HepG2 (cell line): ENCODE results near the gene SYT7. TPM values are rescaled to one million over a fixed set of nuclear protein-coding genes. Genes with fewer than 3 reads are reported as not detected.
A peak's percentile ranks its signal among the peaks of the same experiment; 100 is the strongest.

Experiments
- HMG20B ChIP-seq: conservative IDR thresholded peaks from 2 replicates; pipeline ENCODE4 v1.6.1; 2016; ENCODE audit warnings: missing genetic modification reagents, missing compliant biosample characterization
- KDM1A ChIP-seq: IDR thresholded peaks from 2 replicates; pipeline ENCODE4 v1.6.1; 2016; ENCODE audit warnings: missing compliant biosample characterization
- MED1 ChIP-seq: sonication (generic); formaldehyde crosslinking; IDR thresholded peaks from 2 replicates; pipeline ENCODE4 v1.4.0; 2020; ENCODE audit warnings: missing genetic modification reagents
- PAWR ChIP-seq: sonication (generic); formaldehyde crosslinking; IDR thresholded peaks from 2 replicates; pipeline ENCODE4 v1.4.0; 2020; ENCODE audit warnings: missing genetic modification reagents, mild to moderate bottlenecking, borderline replicate concordance
- STAT5B ChIP-seq: sonication (generic); formaldehyde crosslinking; IDR thresholded peaks from 2 replicates; pipeline ENCODE4 v1.4.0; 2020; ENCODE audit warnings: missing genetic modification reagents
- TBX3 ChIP-seq: fragments of 450-650 bp; IDR thresholded peaks from 2 replicates; pipeline ENCODE4 v1.6.1; 2017; ENCODE audit warnings: antibody characterized with exemption, mild to moderate bottlenecking, inconsistent platforms, borderline replicate concordance
- ZBTB4 ChIP-seq: sonication (generic); formaldehyde crosslinking; IDR thresholded peaks from 2 replicates; pipeline ENCODE4 v1.4.0; 2020; ENCODE audit warnings: missing genetic modification reagents, mild to moderate bottlenecking, borderline replicate concordance
- ZBTB40 ChIP-seq, 2 experiments: fragments of 450-650 bp in 1 of 2; sonication (generic) in 1 of 2; formaldehyde crosslinking in 1 of 2; IDR thresholded peaks; 2 replicates each; pipeline versions ENCODE4 v1.6.1 to v1.8.0; 2016 to 2022; ENCODE audit warnings: antibody characterized with exemption in 1 of 2, mild to moderate bottlenecking in 1 of 2, missing genetic modification reagents in 1 of 2
- ZBTB44 ChIP-seq: sonication (generic); formaldehyde crosslinking; IDR thresholded peaks from 2 replicates; pipeline ENCODE4 v1.4.0; 2020; ENCODE audit warnings: missing genetic modification reagents
- ZNF777 ChIP-seq: sonication (generic); formaldehyde crosslinking; IDR thresholded peaks from 2 replicates; pipeline ENCODE4 v1.4.0; 2020; ENCODE audit warnings: missing genetic modification reagents
- ZSCAN20 ChIP-seq: sonication (generic); formaldehyde crosslinking; IDR thresholded peaks from 2 replicates; pipeline ENCODE4 v1.4.0; 2020; ENCODE audit warnings: missing genetic modification reagents, mild to moderate bottlenecking, borderline replicate concordance
- ZSCAN5A ChIP-seq: sonication (generic); formaldehyde crosslinking; IDR thresholded peaks from 2 replicates; pipeline ENCODE4 v1.8.0; 2022; ENCODE audit warnings: mild to moderate bottlenecking, missing genetic modification reagents, borderline replicate concordance
- polyA plus RNA-seq, 8 experiments: library from polyadenylated mRNA; depleted of rRNA in 3 of 8; stranded (reverse) in 7 of 8; unstranded in 1 of 8; fragments of >200 nt; fragmentation: Illumina TruSeq in 4 of 8; extraction: Trizol in 4 of 8; gene quantifications; 2 replicates each; pipeline versions ENCODE4 v1.2.1 to v1.2.3, GENCODE V29; 2011 to 2016; ENCODE audit warnings: low read depth in 4 of 8, missing spikeins in 1 of 8, mixed read lengths in 1 of 8; ENCODE audit not compliant: insufficient read depth in 1 of 8
- total RNA-seq, 5 experiments: library from RNA; depleted of rRNA; stranded (reverse); fragments of >200 nt; fragmentation: Illumina TruSeq; extraction: Trizol; gene quantifications; 2 replicates each; pipeline ENCODE4 v1.2.3, GENCODE V29; 2016; ENCODE audit warnings: low read depth in 1 of 5

Gene SYT7
- total and polyA plus RNA-seq, 2 of the 13 experiments (the other 11 are each of a cell fraction or from before 2014, with no cell fraction given), result 1.4 to 4.4 TPM

GRCh38 chr11:61581030-61581928 is at the start of gene SYT7 (continued):
- TF ChIP-seq ZBTB44 (CRISPR knock-in tag), result 0 out of 2 replicates have a peak, but pooled peaks have one; percentile 30
- TF ChIP-seq KDM1A (CRISPR knock-in tag), result no peak
- TF ChIP-seq STAT5B (CRISPR knock-in tag), result no peak
- TF ChIP-seq MED1 (CRISPR knock-in tag), result peak; percentile 54
- TF ChIP-seq ZSCAN5A (CRISPR knock-in tag), result no peak
- no peak for TF ChIP-seq ZSCAN20
- peak; percentile 98 for TF ChIP-seq ZNF777
- TF ChIP-seq TBX3, result peak; percentile 47; the same call in 1 of the 2 replicates
- TF ChIP-seq PAWR (CRISPR knock-in tag), result no peak
- 0 out of 2 replicates have a peak, but pooled peaks have one; percentile 33 for TF ChIP-seq HMG20B (CRISPR knock-in tag)
- no peak for TF ChIP-seq ZBTB40 (IDR thresholded peaks at IDR 0.05)
- TF ChIP-seq ZBTB40 (CRISPR knock-in tag; IDR thresholded peaks at IDR 0.05), result no peak
- no peak for TF ChIP-seq ZBTB4 (CRISPR knock-in tag)
